ENCODE results near the gene C3orf49.

The C3orf49 gene

GRCh38 chr3:63886858-63887257 is 67.8 kb downstream of the C3orf49 start:
- no peak for DNase-seq (ENCODE audit: low read depth)

DNA sequence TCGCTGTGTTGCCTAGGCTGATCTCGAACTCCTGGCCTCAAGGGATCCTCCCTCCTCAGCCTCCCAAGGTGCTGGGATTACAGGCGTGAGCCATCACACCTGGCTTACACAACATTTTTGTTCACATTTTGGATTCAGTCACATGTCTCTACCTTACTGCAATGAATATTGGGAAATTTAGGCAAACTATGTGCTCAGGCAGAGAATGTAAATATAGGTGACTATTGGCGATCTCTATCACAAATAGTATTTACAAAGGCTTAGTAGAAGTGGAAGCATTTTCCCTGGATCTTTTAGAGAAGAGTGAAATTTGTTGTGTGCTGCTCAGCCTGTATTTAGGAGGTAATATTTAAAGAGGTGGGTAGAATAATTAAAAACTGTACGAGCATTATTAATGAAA is 72.4 kb downstream of the C3orf49 start:
- no peak for DNase-seq (ENCODE audit: low read depth)

- DNase-seq (ENCODE audit: low read depth): no peak
These were observed 73.8 kb downstream of the C3orf49 start for GRCh38 chr3:63892773-63893352.

GRCh38 chr3:63895422-63896189 is 76.5 kb downstream of the C3orf49 start:
- DNase-seq (ENCODE audit: low read depth): no peak

- DNase-seq (ENCODE audit: low read depth): no peak
These were observed 77.4 kb downstream of the C3orf49 start for GRCh38 chr3:63896332-63897030.
